CD1c-positive myeloid dendritic cell (primary cell): Measurements from ENCODE around the gene AGRN.

ENCODE experiments used
- DNase-seq: peaks from one replicate; pipeline ENCODE4 v3.0.0-alpha.2; 2016; ENCODE audit errors: extremely low spot score

Gene AGRN

DNA sequence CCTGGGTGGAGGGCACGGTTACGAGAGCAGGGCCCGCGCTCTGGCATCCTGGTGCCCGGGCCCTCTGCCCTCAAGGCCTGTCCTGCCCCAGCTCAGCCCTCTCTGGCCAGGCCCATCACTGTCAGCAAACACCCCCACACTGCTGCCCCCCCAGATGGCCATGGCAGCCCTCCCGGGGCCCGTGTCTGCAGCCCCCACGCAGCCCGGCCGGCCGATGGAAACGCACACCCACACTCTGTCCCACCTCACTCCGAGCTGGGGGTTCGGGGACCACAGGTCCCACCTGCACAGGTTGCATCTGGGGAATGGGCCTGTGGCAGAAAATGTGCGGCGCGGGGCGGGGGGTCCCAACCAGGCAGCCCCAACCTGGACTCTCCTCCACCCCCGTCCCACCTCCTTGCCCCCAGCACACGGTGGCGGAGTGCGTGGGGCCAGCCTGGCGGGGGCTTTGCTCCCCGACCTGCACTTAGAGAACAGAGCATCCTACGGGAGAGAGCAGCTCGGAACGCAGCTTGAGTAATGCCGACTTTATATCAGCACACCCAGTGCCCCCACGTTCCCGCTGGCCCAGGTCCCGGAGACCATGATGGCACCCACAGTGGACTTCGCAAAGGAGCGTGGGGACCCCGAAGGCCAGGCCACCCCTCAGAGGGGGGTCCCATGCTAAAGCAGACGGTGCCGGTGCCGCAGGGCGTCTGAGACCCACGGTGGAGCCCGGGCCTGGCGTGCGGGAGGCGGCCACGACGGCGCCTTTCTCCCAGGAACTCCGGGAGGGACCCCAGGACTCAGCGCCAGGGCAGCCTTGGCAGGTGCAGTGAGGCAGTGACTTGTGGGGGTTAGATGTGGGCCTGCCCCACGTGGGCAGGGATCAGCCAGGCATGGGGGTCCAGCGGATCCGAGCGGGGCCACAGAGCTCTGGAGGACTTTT is 61.7 kb downstream of the AGRN start:
- no peak for DNase-seq

DNA sequence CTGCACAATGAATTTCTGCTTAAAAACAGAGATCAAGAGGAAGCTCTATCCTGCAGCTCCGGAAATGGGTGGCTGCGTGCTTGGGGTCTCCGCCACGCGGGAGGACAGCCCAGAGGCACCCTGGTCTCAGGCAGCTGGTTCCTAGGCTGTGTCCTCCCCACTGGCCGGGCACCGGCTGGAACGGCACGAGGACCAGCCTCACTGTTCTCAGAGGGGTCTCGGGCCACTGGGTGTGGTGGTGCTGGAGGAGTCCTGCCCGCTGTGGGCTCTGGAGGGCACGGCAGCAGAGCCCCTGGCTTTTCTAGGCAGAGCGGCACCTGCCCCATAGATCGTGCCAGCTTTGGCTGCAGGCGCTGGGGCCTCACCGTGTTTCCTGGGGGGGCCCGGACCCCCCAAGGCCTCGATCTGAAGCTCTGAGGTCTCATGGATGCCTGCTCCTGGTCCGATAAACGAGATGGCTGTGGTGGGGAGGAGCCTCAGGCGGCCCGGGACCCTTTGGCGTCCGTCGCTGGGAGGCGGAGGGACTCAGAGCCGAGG is 62.4 kb downstream of the AGRN start:
- DNase-seq: no peak

DNA sequence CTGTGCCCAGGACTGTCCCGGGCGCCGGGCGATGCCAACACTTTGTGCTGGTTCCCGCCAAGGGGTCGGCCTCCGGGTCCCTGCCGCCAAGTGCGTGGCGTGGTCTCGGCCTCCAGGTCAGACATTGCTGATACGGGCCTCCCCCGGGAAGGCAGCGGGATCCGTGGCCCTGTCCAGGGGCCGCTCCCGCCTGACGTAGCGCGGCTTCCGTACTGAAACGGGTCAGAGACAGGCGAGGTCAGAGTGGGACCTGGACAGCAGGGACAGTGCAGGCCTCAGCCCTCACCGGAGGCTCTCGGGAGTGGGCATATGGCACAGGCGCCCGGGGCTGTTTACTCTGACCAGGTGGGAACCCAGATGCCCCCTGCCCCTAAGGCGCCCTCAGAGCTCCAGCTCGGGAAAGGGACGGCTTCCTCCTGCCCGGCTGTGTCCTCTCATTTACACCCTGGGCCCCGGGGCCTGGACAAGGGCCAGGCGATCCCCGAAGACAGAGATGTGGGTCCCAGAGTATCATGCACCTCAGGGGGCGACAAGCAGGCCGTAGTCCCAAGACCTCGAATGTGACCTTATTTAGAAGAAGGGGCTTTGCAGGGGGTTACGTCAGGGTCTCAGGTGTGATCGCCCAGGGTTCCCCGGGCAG is 63.0 kb downstream of the AGRN start:
- no peak for DNase-seq

DNA sequence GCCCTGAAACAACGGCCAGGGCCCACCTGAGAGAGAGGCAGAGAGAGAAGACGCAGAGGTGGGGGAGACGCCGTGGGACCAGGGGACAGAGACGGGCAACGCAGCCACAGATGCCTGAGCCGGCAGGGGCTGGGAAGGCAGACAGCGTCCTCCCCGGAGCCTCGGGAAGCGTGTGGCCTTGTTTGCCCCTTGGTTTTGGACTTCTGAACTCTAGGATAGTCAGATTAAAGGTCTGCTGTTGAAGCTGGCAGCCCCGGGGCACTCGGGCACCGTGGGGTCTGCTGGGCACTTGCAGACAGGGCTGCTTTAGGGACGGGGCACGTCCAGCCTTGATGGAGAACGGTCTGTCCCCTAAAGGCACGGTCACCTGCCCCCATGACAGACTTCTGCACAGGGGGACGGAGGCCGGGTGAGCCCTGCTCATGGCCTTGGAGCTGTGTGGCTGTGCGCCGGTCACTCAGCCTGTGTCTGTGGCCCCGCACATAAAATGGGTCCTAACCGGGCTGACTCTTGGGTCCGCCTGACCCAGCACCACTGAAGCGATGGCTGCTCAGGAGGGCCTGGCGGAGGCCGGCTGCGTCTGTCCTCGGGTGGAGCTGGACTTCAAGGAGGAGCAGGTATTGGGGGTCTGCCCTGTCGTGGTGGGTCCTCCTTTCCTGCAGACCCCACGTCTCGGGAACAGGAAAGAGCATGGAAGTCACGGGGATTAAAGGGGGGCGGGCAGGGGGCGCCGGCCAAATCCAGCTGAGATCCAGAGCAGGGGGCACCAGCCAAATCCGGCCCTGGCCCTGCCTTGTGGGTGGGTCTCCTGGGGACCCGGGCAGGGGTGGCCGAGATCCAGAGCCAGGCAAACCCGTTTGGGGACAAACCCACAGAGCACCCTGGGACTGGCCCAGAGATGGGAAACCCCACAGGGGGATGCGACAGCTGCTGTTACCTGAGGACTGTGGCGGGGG is 63.8 kb downstream of the AGRN start:
- DNase-seq: no peak

GRCh38 chr1:1084372-1085170 is 64.7 kb downstream of the AGRN start:
- no peak for DNase-seq

- DNase-seq: no peak
These were observed 65.4 kb downstream of the AGRN start for GRCh38 chr1:1085171-1085841.

DNA sequence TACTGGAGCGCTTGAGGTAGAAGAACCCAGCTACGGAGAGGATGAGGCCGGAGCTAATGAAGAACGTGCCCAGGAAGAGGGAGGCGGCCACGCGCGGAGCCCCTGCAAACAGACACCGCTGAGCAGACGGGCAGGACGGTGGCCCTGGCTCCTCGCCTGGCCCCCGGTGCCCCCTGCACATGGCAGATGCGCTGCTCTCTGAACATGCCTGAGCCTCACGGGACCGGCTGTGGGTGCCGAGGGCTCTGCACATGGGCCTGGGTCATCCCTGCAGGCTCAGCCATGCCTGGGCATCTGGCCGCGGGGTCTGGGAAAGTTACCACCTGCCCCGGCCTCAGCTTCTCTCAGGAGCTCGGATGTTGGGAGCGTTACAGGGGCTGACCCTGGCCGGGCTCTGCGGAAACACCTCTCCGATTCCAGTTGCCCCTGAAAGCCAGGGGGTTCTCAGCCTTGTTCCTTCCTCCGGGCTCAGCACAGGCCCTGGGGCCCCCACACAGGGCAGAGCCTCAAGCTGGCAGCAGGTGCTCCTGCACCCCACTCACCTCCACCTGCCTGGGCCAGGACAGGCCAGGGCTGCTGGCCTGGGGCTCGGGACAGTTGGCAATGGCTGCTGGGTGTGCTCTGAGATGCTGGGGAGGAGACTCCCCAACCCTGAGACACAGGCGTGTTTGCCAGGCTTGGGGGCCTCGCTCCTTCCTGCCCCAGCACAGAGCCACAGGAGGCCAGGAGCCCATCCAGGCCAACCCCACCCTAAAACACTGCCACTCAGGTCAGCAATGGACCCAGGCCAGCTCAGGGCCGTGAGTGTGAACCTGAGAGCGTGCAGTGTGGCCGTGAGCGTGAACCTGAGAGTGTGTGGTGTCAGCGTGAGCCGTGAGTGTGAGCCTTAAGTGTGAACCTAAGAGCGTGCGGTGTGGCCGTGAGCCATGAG is 66.3 kb downstream of the AGRN start:
- DNase-seq: no peak

DNA sequence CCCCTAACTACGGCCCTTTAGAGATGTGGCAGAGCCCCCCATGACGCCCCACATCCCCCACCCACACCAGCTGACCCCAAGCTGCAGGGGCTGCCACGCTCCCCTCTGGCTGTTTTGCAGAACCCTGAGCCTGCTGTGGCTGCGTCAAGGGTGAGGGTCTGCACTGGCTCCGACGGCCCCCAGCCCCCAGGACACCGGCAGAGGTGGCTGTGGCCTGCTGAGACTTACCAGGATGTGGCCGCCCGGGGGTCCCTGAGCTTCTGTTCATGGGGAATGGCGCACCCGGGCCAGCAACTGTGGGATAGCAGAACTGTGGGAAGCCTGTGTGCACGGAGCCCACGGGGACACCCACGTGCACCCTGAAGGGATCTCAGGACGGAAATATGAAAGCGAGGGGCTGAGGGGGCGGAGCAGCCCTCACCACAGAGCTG is 67.0 kb downstream of the AGRN start:
- no peak for DNase-seq

GRCh38 chr1:1087351-1088028 is 67.6 kb downstream of the AGRN start:
- DNase-seq: no peak

DNA sequence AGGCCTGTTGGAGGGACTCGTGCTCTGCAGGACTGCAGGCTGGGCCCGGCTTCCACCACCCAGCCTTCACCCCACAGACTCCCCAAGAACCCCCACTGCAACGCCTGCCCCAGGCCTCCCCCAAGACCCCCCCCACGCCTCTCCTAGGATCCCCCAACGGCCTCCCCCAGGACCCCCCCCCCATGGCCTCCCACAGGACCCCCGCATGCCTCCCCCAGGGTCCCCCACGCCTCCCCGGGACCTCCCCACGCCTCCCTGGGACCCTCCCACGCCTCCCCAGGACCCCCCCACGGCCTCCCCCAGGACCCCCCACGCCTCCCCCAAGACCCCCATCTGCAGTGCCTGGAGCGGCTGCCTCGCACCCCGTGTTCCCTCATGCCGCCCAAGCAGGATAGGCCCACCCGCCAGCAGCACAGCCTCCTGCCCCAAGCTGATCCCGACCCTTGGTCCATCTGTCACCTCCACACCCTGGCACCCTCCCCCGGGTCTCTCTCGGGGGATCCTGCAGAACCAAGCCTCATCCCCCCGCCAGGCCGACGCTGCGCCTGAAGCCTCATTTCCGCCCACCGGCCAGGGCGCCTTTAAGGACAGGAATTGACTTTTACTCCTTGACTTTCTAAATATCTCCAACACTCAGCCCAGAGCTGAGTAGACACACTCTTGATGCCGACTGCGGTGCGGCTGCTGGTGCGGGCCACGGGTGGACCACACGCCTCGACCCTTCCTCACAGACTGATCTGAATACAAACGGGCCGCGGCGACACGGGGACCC is 68.3 kb downstream of the AGRN start:
- no peak for DNase-seq

DNA sequence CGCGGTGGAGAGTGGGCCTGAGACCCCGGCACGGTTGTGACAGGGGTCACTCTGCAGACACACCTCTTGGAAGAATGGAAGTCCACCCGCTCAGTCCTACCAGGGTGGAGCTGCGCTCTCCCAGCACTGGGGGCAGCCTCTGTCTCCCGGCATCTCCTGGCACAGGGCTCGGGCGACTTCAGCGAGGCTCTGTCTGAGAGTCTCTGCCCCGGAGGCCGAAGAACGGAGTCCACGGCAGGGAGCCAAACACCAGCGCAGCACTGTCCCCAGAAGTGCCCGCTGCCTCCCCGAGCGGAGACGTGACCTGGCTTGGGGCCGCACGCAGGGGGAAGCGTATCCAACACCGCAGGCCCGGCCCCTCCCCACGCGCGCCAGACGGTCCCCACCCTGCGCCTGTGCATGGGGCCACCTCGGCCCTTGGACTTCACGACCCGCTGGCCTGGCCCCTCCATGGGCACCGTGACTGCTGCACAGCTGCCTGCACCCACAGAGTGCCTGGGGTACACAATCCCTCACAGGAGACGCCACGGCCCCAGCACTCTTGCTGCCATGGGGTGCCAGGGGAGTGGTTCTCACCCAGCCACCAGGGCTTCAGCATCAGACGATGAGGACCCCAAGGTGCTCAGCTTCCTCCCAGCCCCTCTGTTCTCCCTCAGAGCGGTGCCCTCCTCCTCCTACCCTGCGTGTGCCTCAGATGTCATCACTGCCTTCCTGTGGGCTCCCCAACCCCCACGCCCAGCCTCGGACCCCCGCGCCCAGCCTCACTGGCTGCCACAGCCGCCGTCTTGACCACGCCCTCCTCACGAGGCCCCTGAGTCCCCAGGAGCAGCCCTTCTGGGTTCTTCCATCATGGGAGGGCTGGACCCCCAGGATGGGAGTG is 69.1 kb downstream of the AGRN start:
- no peak for DNase-seq

DNA sequence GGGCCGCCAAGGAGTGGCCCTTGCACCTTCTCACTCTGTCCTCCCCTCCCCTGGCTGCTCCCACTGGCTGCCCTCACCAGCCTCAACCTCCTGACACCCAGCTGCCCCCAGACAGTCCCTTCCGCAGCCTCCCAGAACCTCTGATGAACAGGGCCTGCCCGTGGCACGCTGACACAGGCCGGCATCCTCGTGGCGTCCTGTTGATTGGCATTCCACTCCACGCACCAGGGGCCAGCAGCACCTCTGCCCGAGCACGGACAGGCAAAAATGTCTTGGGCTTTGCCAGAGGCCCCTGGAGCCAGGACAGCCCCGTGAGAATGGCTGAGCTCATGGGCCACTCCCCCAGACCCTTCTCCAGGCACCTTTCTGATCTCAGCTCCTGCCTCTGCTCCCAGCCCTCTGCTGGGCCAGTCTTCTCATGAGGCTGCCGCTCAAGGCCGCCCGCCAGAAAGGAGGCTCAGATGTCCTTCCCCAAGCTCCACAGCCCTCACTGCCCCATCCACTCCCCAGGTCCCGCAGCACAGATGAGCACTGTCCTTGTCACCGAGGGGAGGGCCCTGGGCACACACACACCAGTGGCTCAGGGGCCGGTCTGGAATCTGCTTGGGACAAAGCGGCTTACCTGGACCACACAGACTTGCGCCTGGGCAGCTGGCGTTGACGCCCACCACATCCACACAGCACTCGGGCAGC is 70.0 kb downstream of the AGRN start:
- no peak for DNase-seq

DNA sequence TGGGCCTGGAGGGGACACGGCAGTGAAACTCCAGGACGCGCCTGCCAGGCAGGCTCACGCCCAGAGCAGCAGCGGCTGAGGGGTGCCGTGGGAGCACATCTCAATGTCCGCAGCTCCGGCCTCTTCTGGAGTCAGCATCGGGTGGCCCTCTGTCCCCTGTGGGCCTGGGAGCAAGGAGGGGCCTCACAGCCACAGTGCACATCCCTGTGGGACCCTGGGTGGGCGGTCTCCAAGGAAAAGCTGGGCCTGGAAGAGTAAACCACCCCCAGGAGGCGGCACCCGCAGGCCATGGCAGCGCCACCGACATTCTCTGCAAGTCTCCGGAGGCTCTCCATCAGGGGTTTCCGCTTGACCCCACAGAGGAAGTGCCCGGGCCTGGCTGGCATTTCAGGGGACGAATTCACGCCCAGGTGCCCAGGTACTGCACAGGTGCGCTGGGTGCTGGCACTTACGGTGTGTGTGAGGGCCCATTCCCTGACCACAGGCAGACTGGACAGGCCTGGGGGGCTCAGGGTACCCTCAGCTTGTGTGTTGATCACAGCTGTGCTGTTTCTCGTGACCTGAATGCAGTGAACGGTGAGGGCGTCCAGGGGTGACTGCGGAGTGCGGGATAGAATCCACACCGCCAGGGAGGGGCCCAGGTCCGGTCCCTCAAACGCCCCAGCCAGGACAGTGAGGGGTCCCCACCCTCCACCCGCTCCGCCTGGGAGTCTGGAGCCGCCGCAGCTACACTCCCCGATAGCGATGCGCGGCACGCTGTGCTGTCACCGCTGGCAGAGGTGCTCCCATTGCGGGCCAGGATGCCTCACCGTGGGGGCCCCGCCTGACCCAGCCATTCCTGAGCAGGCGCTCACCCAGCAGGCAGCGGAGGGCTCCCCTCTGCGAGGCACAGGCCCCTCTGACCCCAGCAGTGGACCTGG is 70.8 kb downstream of the AGRN start:
- no peak for DNase-seq

- no peak for DNase-seq
These were observed 71.6 kb downstream of the AGRN start for GRCh38 chr1:1091344-1092148.
